OCI-M2 (cell line): ENCODE results near the gene CSTPP1.
"Not testable (repeated sequence)": the region's sequence is repeated elsewhere in the genome, so short reads cannot be mapped to it uniquely, and the experiment has no call there.

Experiments
- DNase-seq: peaks from one replicate; lab custom pipeline; 2025; ENCODE audit not compliant: unreplicated experiment; lab: John Stamatoyannopoulos, UW

CSTPP1 gene

GRCh38 chr11:46952553-46952952, 16.0 kb downstream of the CSTPP1 start:
- no peak for DNase-seq

- no peak for DNase-seq
These were observed 16.5 kb downstream of the CSTPP1 start for GRCh38 chr11:46953093-46953492.

GRCh38 chr11:46958777-46959176, 22.2 kb downstream of the CSTPP1 start:
- DNase-seq: no peak

- no peak for DNase-seq
These were observed 24.5 kb downstream of the CSTPP1 start for GRCh38 chr11:46961041-46961440.

GRCh38 chr11:46961886-46962285, 25.3 kb downstream of the CSTPP1 start:
- DNase-seq: not testable (repeated sequence)

GRCh38 chr11:46963844-46964243, 27.3 kb downstream of the CSTPP1 start:
- no peak for DNase-seq

GRCh38 chr11:46966773-46967172, 30.2 kb downstream of the CSTPP1 start:
- DNase-seq: no peak

GRCh38 chr11:46967962-46968361, 31.4 kb downstream of the CSTPP1 start:
- no peak for DNase-seq

GRCh38 chr11:46969379-46969778, 32.8 kb downstream of the CSTPP1 start:
- DNase-seq: no peak

- DNase-seq: no peak
These were observed 34.5 kb downstream of the CSTPP1 start for GRCh38 chr11:46970913-46971625.

- DNase-seq: no peak
These were observed 35.8 kb downstream of the CSTPP1 start for GRCh38 chr11:46972343-46972742.

- no peak for DNase-seq
These were observed 36.3 kb downstream of the CSTPP1 start for GRCh38 chr11:46972821-46973220.

GRCh38 chr11:46976182-46976854, 39.8 kb downstream of the CSTPP1 start:
- DNase-seq: no peak

GRCh38 chr11:46977038-46977813, 40.7 kb downstream of the CSTPP1 start:
- no peak for DNase-seq

GRCh38 chr11:46978005-46978491, 41.5 kb downstream of the CSTPP1 start:
- no peak for DNase-seq

GRCh38 chr11:46979358-46979757, 42.8 kb downstream of the CSTPP1 start:
- no peak for DNase-seq

GRCh38 chr11:46981436-46981835, 44.9 kb downstream of the CSTPP1 start:
- DNase-seq: no peak

- DNase-seq: no peak
These were observed 46.4 kb downstream of the CSTPP1 start for GRCh38 chr11:46982797-46983452.

GRCh38 chr11:46983598-46983997, 47.0 kb downstream of the CSTPP1 start:
- no peak for DNase-seq

GRCh38 chr11:46984548-46984947, 48.0 kb downstream of the CSTPP1 start:
- no peak for DNase-seq

GRCh38 chr11:46984987-46985386, 48.4 kb downstream of the CSTPP1 start:
- no peak for DNase-seq
